Gastrocnemius medialis (tissue), 4 donors: ENCODE results near the gene OR2V2.

Source experiments
- CTCF ChIP-seq, 5 experiments: fragments of 450-650 bp in 3 of 5; fragments of 200-600 bp in 2 of 5; sonication (generic) in 2 of 5; IDR thresholded peaks in 4 of 5; conservative IDR thresholded peaks in 1 of 5; 1 replicate in 4 of 5; 2 replicates in 1 of 5; pipeline ENCODE4 v1.5.1; 2016 to 2019; ENCODE audit warnings: antibody characterized with exemption in 5 of 5, mild to moderate bottlenecking in 3 of 5, moderate library complexity in 3 of 5
- POLR2A ChIP-seq, 2 donors: fragments of 450-650 bp; IDR thresholded peaks; one replicate each; pipeline ENCODE4 v1.6.1; 2017; ENCODE audit warnings: antibody characterized with exemption in 2 of 2, mild to moderate bottlenecking in 2 of 2, moderate library complexity in 2 of 2

GRCh38 chr5:181182651-181183050 lies 35.3 kb downstream of the OR2V2 start:
- TF ChIP-seq CTCF (IDR thresholded peaks at IDR 0.05 in 4 of 5, conservative IDR thresholded peaks at IDR 0.05 in 1 of 5) (no peak), POLR2A (IDR thresholded peaks at IDR 0.05) (no peak)
